Myocyte (in vitro differentiated cells): ENCODE data around the gene TATDN3. TPM values are rescaled to one million over a fixed set of nuclear protein-coding genes. Genes with fewer than 3 reads are reported as not detected.
A peak's percentile ranks its signal among the peaks of the same experiment; 100 is the strongest.
"Not testable (repeated sequence)": the region's sequence is repeated elsewhere in the genome, so short reads cannot be mapped to it uniquely, and the experiment has no call there.

Experiments
- DNase-seq: peaks from one replicate; pipeline ENCODE4 v3.0.0-alpha.2; 2012; ENCODE audit warnings: low read depth
- total RNA-seq: library from RNA; depleted of rRNA; stranded (reverse); fragments of >200 nt; gene quantifications from 2 replicates; pipeline ENCODE4 v1.2.3, GENCODE V29; 2014

The TATDN3 gene
- total RNA-seq, 1 donor from 2014 or later, result 11.9 TPM

DNA sequence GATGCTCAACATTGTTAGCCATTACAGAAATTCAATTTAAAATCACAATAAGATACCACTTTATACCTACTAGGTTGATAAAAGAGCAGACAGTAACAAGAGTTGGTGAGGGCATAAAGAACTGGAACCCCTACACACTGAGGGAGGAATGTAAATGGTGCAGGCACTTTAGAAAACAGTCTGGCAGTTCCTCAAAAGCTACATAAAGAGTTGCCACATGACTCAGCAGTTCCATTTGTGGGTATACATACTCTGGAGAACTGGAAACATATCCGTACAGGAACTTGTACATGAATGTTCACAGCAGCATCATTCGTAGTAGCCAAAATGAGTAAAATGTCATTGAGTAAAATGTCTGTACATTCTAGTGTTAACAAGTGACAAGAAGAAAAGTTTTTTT, 17.1 kb upstream of the TATDN3 start:
- DNase-seq, result no peak

DNA sequence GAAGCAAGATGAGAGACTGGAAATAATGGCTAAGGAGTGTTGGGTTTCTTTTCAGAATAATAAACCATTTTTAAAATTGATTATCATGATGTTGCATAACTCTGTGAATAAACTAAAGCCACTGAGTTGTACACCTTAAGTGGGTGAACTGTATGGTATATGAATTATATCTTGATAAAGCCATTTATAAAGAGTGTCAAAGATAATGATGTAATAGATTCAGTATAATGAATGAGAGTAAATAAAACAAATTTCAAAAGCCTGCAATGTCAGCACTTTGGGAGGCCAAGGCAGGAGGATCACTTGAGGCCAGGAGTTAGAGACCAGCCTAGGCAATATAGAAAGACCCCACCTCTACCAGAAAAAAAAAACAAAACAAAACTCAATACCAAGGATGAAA, 16.5 kb upstream of the TATDN3 start:
- no peak for DNase-seq

DNA sequence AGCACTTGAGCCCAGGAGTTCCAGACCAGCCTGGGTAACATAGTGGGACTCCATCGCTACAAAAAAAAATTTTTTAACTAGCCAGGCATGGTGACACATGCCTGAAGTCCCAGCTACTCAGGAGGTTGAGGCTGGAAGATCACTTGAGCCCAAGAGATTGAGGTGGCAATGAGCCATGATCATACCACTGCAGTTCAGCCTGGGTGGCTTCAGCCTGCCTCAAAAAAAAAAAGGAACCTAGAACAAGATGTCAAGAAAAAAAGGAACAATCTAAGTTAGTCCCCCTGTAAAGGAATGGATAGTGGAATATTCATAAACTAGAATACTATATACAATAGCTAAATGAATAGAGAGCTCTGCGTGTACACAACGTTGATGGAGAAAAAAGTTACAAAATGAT, 14.5 kb upstream of the TATDN3 start:
- no peak for DNase-seq

DNA sequence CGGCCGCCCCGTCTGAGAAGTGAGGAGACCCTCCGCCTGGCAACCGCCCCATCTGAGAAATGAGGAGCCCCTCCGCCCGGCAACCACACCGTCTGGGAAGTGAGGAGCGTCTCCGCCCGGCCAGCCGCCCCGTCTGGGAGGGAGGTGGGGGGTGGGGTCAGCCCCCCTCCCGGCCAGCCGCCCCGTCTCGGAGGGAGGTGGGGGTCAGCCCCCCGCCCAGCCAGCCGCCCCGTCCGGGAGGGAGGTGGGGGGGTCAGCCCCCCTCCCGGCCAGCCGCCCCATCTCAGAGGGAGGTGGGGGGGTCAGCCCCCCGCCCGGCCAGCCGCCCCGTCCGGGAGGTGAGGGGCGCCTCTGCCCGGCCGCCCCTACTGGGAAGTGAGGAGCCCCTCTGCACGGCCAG, 12.6 kb upstream of the TATDN3 start:
- DNase-seq, result not testable (repeated sequence)

DNA sequence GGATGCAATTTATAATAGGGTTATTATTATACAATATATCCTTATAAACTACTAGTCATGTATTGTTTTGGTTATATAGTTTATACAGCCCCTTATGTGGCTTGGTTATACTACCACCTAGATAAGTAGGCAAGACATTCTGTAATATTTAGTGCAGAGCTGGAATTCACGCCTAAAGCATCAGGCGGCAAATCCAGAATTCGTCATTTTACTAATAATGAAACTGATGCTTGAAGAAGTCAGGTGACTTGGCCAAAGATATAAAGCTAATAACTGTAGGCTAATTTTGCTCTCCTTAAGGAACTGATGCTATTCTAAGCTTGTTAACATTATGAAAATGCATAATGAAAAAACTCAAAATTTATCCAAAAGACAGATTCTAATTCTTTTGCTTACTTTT, 10.9 kb upstream of the TATDN3 start:
- DNase-seq, result no peak

DNA sequence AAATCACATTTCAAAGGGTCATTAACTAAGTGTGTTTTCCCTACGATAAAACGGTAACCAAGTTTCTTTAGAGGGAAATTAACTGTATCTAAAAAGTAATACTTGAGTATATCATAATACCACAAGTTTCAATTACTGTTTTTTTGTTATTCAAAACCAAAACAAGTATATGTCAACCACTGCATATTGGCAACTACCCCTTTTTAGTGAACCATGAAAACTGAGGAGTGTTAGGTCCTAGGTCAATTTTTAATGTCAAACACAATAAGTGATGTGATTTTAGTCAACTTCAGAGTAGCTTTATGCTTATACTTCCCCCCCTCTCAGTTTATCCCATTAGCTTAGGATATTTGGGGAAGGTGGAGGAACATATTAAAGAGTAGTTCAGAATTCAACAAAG, 10.5 kb upstream of the TATDN3 start:
- DNase-seq, result no peak

DNA sequence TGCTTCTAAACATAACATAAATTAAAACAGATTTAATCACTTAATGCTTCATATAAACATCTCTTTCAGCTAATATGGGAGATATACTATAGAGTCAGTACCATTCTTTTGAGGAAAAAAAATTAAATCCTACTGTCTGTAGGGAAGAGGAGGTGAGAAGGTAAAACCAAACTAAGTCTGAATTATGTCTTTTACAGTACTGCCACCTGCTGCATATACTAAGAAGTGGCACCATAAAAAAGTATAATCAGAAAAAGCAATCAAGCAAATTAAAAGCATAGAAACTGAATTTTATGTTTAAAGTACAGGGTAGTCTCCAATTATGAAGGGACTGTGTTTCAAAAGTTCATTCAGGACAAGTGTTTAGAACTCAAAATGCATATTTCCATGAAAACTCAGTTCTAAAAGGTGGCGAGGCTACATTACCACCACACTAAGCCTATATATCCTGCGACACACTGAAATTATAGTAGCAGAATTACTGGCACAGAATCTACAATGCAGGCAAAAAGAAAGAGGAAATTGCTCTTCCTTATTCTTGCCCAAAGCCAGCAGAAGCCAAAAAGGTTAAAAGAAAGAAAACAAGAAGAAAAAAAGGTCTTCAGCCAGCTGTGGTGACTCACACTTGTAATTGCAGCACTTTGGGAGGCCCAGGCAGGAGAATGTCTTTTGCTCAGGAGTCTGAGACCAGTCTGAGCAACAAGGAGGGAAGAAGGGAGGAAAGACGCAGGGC, 9.1 kb upstream of the TATDN3 start:
- DNase-seq, result peak; percentile 34

DNA sequence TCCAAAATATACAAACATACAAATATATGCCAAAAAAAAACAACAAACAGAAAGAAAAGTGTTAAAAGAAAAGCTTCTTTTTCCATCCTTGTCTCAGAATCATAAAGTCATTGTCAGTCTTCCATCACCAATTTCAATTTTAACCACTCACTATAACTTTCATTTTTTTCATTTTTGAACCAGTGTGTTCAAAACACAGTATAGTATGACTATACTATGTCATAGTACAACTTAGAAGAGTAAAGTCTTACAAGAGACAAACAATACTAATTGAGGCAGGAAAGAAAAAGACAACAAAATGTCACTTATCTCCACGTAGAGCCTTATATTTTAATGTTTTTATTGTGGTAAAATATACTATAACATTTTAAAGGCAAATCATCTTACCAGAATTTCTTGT, 7.7 kb upstream of the TATDN3 start:
- no peak for DNase-seq

DNA sequence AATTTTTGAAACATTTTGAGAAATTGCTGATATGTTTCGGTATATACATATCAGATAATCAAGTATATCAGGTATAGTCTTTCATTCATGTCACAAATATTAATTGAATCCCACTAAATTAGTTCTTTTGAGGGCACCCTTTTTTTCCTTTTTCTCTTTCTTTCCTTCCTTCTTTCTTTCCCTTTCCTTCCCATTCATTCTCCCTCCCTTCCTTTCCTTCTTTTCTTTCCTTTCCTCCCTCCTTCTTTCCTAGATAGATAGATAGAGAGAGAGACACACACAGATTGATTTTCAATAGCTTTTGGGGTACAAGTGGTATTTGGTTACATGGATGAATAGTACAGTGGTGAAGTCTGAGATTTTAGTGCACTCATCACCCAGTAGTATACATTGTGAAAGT, 5.8 kb upstream of the TATDN3 start:
- DNase-seq, result no peak

DNA sequence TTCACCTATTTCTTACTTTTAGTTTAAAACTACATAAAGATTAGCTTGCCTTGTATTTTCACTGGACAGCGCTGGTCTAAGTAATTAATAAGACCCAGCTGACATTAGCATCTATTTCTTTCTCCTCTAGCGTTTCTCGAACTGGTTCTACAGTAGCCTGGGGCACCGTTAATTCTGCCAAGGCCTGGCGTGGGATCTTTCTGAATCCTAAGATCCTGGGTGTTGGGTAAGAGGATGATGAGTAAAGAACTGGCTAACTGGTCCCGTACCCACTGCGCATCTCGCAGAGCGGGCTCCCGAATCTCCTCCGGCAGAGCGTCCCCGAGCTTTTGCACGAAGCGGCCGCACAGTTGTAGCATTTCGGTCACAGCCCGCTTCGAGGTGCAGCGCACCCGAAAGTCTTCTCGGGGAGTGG, 426 bp upstream of the TATDN3 start:
- DNase-seq, result no peak

DNA sequence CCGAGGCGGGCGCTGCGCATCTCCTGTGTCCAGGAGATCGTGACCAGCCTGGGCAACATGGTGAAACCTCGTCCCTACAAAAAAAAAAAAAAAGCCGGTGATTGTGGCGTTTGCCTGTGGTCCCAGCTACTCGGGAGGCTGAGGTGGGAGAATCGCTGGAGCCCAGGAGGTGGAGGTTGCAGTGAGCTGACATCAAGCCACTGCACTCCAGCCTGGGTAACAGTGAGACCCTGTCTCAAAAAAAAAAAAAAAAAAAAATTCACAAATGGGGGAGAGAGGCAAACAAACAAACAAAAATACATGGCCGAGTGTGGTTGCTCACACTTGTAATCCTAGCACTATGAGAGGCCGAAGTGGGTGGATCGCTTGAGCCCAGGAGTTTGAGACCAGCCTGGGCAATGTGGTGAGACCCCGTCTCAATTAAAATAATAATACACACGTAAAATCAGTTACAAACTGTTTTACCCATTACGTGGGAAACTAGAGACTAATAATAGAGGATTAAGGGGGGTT, 758 bp downstream of the TATDN3 start:
- DNase-seq, result peak; percentile 6

DNA sequence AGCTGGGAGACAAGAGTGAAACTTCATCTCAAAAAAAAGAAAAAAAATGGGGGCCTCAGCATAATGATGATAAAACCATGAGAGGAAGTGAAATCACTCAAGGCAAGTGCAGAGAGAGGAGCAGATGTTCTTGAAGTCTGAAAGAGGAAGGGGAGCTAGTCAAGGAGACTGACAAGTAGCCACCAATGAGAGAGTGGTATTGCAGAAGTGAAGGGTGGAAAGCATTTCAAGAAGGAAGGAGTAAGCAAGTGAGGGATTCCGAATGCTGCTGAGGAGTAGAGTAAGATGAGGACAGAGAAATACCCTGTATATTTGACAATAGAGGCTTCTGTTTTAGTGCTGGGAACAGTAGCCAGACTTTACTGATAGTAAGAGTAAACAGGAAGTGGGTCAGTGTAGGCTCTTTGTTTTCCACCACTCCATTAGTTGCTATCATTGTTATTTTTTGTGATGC, 2.9 kb downstream of the TATDN3 start:
- no peak for DNase-seq

DNA sequence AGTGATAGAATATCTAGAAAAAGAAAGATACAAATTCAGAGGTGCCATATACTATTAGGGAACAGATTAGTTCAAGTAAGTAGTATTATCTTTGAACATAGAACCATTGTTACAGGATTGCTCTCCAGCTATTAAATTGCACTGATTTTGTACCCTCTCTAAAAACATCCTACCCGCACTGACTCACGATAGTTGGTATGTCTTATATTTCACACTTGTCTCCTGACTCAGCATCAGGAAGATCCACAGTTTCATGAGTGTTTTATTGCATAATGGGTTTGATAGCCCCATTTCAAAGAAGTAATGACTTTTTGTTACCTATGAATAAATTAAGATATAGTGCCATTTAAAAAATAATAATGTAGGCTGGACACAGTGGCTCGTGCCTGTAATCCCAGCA, 6.0 kb downstream of the TATDN3 start:
- DNase-seq, result peak; percentile 66

DNA sequence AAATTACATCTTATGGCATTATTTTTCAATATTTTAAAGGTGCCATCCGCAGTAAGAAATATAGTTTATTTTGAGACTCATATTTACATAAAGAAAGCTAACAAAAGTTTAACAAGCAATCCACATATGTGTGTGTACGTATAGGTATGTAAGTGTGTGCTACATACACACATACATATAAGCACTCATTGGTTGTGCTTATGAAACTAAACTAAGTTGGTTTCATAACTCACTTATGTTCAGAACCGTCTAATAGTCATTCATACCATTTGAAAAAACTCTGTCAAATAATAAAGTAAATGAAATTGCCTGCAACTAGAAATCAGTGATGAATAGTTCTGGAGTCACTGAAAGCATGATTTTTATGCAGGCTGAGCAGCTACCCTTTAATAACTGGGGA, 14.1 kb downstream of the TATDN3 start:
- DNase-seq, result no peak

DNA sequence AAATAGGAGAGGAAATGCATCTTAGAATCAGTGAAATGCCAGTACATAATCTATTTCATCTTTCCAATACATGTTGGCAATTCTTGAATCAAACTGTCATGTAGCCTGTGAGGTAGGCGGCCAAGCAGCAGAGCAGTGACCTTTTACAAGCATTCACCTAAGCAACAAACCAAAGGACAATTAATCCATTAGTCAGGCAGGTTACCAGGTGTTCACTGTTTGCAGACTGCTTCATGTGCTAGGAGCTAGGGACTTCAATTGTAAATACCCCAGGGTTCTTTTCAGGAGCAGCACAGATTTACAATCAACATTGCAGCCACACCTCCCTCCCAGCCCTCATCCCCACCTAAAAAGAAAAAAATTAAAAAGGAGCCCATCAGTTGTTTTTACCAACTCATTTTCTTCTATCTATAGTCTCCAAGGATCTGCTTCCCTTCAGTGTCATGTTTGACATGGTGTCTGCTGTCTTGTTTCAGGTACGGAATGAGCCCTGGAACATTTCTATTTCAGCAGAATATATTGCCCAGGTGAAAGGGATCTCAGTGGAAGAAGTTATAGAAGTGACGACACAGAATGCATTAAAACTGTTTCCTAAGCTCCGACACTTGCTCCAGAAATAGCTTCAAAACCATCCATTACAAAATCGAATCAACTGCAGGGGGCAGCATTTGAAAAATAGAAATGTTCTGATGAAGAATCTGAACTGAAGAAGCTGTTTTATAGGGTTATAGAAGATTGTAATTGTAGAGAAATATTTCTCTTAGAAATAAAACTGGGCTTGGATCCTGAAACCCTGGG, 23.0 kb downstream of the TATDN3 start:
- peak; percentile 46 for DNase-seq

DNA sequence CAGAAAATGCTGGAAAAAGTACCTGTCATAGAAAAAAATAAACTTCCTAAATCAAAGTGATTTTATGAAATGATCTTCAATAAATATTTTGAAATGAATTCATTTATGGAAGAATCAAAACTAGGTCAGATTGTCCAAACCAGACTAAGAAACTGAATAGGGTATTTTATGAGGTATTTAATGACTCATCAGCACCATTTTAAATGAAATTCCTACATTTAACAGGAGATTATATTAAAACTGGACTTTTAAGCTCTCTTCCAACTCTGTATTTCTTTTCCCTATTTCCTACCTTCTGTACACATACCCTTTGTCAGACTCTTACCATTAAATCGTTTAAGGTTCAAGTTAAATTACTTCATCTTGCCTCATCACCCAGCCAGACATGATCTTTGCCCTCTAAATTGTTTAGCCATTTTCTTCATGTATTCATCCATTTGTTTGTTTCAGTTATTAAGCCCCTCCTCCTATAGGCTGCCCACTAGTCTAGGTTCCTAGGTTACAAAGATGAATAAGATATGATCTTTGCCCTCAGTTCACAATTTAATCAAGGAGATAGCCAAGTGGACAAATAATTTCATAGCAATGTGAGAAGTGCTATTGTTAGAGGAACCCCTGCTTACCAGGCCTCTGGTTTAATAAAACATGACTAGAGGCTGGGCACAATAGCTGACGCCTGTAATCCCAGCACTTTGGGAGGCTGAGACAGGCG, 25.0 kb downstream of the TATDN3 start:
- DNase-seq, result no peak

DNA sequence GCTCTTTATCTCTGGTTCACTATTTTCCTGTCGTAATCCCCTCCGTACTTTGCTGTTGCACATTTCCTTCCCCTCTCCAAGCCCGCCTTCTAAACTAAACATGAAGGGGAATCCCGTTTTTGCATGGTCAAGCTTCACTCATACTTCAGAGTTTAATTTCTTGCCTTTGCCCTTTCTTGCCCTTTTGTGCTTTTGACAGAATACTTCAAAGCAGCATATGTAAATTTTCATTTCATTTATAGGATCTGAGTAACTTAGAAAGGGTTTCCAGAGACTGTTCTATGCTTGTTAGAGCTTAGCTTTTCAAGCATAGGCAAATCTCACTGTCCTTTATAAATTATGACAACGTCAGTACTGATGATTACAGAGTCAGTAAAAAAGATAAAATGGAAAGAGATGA, 28.0 kb downstream of the TATDN3 start:
- DNase-seq, result no peak

DNA sequence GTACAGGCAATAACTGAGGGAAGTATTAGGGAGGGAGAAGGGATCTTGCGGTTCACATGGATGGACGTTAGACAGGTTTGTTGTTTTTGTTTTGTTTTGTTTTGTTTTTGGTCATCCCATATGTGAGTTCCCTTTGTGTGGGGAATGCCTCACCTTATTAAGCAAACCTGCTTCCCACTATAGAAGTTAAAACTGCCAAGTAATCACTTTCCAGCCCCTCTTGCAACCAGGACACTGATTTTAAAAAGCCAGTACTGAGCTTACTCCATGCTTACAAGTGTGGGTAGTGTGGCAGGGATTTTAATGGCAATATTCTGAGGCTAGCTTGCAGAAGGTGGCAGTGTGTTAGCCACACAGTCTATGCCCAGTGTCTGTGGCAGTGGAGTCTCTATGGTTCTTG, 29.3 kb downstream of the TATDN3 start:
- no peak for DNase-seq

DNA sequence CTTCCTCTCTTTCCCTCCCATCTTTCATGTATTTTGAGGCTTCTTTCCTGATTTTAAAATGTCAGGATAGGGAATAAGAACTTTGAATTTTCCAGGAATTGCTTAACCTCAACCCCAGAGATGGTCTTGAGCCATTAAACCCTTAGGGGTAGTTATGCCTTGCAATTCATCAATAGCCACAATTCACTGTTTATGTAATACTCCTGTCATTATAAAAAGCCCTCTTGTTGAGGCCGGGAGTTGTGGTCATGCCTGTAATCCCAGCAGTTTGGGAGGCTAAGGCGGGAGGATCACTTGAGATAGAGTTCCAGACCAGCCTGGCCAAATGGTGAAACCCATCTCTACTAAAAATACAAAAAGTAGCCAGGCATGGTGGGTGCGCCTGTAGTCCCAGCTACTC, 31.3 kb downstream of the TATDN3 start:
- no peak for DNase-seq

DNA sequence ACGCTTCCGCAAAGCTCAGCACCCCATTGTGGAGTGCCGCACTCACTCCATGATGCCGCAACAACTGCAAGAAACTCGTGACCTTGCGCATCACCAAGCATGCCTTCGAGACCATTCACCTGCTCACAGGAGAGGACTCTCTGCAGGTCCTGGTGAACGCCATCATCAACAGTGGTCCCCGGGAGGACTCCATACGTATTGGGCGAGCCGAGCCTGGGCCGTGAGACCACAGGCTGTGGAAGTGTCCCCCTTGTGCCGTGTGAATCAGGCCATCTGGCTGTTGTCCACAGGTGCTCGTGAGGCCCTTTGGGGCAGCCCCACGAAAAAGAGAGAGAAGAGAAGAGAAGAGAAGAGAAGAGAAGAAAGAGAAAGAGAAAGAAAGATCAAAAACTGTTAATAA, 32.5 kb downstream of the TATDN3 start:
- no peak for DNase-seq

DNA sequence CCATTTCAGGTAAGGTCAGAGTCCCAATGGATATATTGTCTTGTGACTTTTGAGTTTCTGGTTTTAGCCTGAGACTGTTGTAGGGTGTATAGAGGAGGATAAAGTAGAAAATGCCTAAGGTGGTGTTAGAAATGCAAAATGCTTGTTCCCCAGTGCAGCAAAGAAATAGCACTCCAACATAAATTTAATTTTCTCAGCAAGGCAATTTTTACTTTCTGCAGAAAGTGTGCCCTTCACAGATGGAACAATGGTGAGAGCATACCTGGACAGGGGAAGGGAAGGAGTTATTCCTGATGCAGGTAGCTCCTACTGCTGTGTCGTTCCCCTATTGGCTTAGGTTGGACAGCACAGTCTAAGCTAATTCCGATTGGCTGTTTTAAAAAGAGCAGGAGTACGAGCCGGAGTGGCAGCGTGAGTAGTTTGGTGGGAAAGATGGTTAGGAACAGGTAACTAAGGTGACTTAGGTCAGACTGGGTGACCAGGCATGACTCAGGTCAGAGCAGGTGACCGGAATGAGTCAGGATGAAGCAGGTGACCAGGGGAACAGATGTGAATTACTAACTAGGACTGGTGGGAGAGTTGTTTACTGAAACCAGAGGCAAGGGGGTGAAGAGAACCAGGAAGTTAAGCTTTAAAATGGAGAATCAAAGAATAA, 34.2 kb downstream of the TATDN3 start:
- DNase-seq, result no peak
